MCF 10A (cell line): ENCODE data around the gene ZNF628. TPM values are rescaled to one million over a fixed set of nuclear protein-coding genes. Genes with fewer than 3 reads are reported as not detected.

Source experiments
- BruUV-seq: library from RNA; stranded (reverse); fragments of 400-500 nt; replicated peaks from 2 replicates; lab custom pipeline; 2021; lab: Mats Ljungman, UMichigan
- CTCF ChIA-PET: fragments of 300-600 bp; sonication (Branson Sonifier 250); formaldehyde crosslinking; extraction: SDS; loops from one replicate; lab custom pipeline; 2021; ENCODE audit warnings: antibody characterized with exemption, inconsistent platforms; lab: Yijun Ruan, JAX
- POLR2A ChIA-PET: fragments of 300-600, 350-650 bp; sonication (Branson Sonifier 250); formaldehyde crosslinking; extraction: SDS; loops from one replicate; lab custom pipeline; 2020; ENCODE audit warnings: antibody characterized with exemption, inconsistent platforms; lab: Yijun Ruan, JAX
- DNase-seq: peaks from one replicate; pipeline ENCODE4 v3.0.0-alpha.2; 2018; ENCODE audit not compliant: unreplicated experiment
- H3K27ac Mint-ChIP-seq: one replicate; pipeline ENCODE4 v1.8.0; 2022; ENCODE audit warnings: mild to moderate bottlenecking, low read depth, mixed read lengths; ENCODE audit not compliant: unreplicated experiment
- H3K27me3 Mint-ChIP-seq: one replicate; pipeline ENCODE4 v1.8.0; 2022; ENCODE audit warnings: mixed read lengths; ENCODE audit not compliant: insufficient read depth, unreplicated experiment
- H3K36me3 Mint-ChIP-seq: one replicate; pipeline ENCODE4 v1.8.0; 2022; ENCODE audit warnings: mild to moderate bottlenecking, moderate library complexity, mixed read lengths; ENCODE audit not compliant: insufficient read depth, unreplicated experiment
- H3K4me1 Mint-ChIP-seq: one replicate; pipeline ENCODE4 v1.8.0; 2022; ENCODE audit warnings: mixed read lengths; ENCODE audit not compliant: insufficient read depth, unreplicated experiment
- H3K4me3 Mint-ChIP-seq: one replicate; pipeline ENCODE4 v1.8.0; 2022; ENCODE audit warnings: mild to moderate bottlenecking, moderate library complexity, mixed read lengths; ENCODE audit not compliant: unreplicated experiment
- H3K9me3 Mint-ChIP-seq: one replicate; pipeline ENCODE4 v1.8.0; 2022; ENCODE audit warnings: mixed read lengths; ENCODE audit not compliant: unreplicated experiment
- CTCF ChIP-seq: fragments of 200-600 bp; IDR thresholded peaks from one replicate; pipeline ENCODE4 v1.8.0; 2022; ENCODE audit warnings: antibody characterized with exemption, mild to moderate bottlenecking; ENCODE audit not compliant: unreplicated experiment
- intact Hi-C: fragments of 100-400 bp; cut with micrococcal nuclease; formaldehyde crosslinking; loops from 2 replicates; pipeline ENCODE4 v1.14.1; 2022
- total RNA-seq: library from RNA; stranded (reverse); gene quantifications from 2 replicates; pipeline ENCODE4 v1.2.3, GENCODE V29; 2022

Gene ZNF628
- total RNA-seq, 1 experiment from 2014 or later = 12.1 TPM

DNA sequence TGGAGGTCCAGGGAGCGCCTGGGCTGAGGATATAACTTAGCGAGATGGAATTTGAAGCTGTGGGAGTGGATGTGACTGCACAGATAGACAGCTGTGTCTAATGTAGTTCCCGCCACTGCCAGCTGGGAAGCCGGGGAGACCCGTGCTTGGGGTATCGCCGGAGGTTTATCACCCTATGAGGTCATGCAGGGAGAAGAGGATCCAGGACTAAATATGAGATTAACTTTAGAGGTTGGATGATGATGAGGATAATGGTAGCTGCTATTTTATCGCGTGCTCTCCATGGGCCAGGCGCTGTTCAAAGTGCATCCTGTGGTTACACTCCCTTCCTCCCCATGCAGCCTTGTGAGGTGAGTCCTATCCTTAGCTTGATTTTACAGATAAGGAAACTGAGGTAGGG lies 31.7 kb downstream of the ZNF628 start:
- TF ChIP-seq CTCF = no peak
- POLR2A ChIA-PET = no interaction called here

GRCh38 chr19:55516878-55517620 lies 40.6 kb downstream of the ZNF628 start:
- Mint-ChIP-seq H3K27me3 (peaks cover 11% of the 10 kb centered on the region), H3K4me1 (peaks cover 5% of the 10 kb centered on the region), H3K9me3 (no peaks in the 10 kb centered on the region), H3K4me3 (peak overlapping the region; percentile 73), H3K36me3 (no peaks in the 10 kb centered on the region), H3K27ac (peak overlapping the region; percentile 74)
- ChIA-PET CTCF (interaction anchor here (0.6 to 8.4 kb wide), 20 partner anchors 9 to 132 kb away, joined by 3 to 122 read pairs (median 4); partner anchors contain the start of gene ZNF865), POLR2A (interaction anchor here (0.6 to 1.3 kb wide), 6 partner anchors 49 to 159 kb away, joined by 3 to 4 read pairs (median 3); no protein-coding TSS in a partner anchor)
- DNase-seq = peak; percentile 94
- intact Hi-C loops = loop anchor here (1.0 kb wide), 2 partner anchors 89 to 114 kb away; no protein-coding TSS in a partner anchor
- BruUV-seq = no TSS peak
- TF ChIP-seq CTCF = peak; percentile 79

More for the DNA sequence above, 31.7 kb downstream of the ZNF628 start:
- no peak for DNase-seq
- no peak overlapping the region for H3K4me3 Mint-ChIP-seq
- no peak overlapping the region for H3K27ac Mint-ChIP-seq
- peaks cover 6% of the 10 kb centered on the region for H3K36me3 Mint-ChIP-seq
- CTCF ChIA-PET = interaction anchor here (0.6 to 1.9 kb wide), 7 partner anchors 8 to 367 kb away, joined by 3 to 11 read pairs (median 4); no protein-coding TSS in a partner anchor
- no peaks in the 10 kb centered on the region for H3K9me3 Mint-ChIP-seq
- no peaks in the 10 kb centered on the region for H3K27me3 Mint-ChIP-seq
- no TSS peak for BruUV-seq
- no peaks in the 10 kb centered on the region for H3K4me1 Mint-ChIP-seq
- intact Hi-C loops = loop anchor here (10.0 kb wide), 1 partner anchor 93 kb away; no protein-coding TSS in a partner anchor

DNA sequence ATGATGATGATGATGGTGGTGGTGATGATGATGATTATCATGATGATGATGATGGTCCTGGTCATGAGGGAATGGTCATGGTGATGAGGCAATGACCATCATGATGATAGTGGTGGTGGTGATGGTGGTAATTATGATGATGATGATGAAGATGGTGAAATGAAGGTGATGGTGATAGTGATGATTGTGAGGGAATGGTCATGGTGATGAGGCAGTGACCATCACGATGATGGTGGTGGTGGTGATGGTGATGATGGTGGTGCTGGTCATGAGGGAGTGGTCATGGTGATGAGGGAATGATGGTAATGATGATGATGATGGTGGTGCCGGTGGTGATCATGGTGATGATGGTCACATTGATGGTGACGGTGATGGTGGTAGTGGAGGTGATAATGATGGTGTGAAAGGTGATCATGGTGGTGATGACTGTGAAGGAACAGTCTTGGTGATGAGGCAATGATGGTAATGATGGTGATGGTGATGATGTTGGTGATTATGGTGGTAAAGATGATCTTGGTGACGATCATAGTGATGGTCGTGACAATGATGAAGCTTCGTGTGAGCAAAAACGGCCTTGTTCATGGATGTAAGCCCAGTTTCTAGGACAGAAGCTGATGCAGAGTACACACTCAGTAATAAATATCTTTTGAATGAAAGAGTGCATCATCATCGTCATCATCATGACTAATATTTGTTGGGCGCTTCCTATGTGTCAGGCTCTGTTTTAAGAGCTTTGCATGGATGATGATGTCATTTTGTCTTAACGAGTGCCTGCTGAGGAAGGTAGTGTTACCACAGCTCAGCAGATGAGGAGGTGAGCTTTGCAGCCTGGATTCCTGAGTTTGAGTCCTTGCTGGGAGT lies 43.3 kb downstream of the ZNF628 start:
- Mint-ChIP-seq H3K4me1 (peaks cover 5% of the 10 kb centered on the region), H3K36me3 (no peaks in the 10 kb centered on the region), H3K4me3 (no peak overlapping the region), H3K27ac (no peak overlapping the region), H3K9me3 (no peaks in the 10 kb centered on the region), H3K27me3 (peaks cover 5% of the 10 kb centered on the region)
- TF ChIP-seq CTCF = no peak
- CTCF ChIA-PET = interaction anchor here (0.6 to 1.3 kb wide), 3 partner anchors 8 to 113 kb away, joined by 3 to 4 read pairs (median 4); no protein-coding TSS in a partner anchor
- intact Hi-C loops = no loop called here
- peak; percentile 39 for DNase-seq
- POLR2A ChIA-PET = interaction anchor here (0.8 kb wide), 1 partner anchor 61 kb away, joined by 4 read pairs; the partner anchor contains the start of gene ZNF579
- BruUV-seq = no TSS peak
